A549 treated with CORT108297 at 1 μM for 4 hours (cell line): Measurements from ENCODE around the gene BACE1. TPM values are rescaled to one million over a fixed set of nuclear protein-coding genes. Genes with fewer than 3 reads are reported as not detected.

Experiments used
- total RNA-seq: library from RNA; stranded (reverse); fragments of 200-300 nt; extraction: Qiagen RNA extraction; gene quantifications from 5 replicates; pipeline ENCODE4 v1.2.3, GENCODE V29; 2022

The BACE1 gene
- total RNA-seq, result 8.4 to 10.3 TPM (median 8.8 TPM) in 5 replicates

GRCh38 chr11:117316197-117316961, at the start of gene BACE1:
TSS of gene BACE1 (minus strand) at chr11:117316256. CDS start at chr11:117315795, 461 bp downstream.

GRCh38 chr11:117327567-117328374, 11.7 kb upstream of the BACE1 start, which contains the start of gene CEP164:
TSS of gene CEP164 (plus strand) at chr11:117327854. CDS start at chr11:117338587, 10,733 bp downstream.

DNA sequence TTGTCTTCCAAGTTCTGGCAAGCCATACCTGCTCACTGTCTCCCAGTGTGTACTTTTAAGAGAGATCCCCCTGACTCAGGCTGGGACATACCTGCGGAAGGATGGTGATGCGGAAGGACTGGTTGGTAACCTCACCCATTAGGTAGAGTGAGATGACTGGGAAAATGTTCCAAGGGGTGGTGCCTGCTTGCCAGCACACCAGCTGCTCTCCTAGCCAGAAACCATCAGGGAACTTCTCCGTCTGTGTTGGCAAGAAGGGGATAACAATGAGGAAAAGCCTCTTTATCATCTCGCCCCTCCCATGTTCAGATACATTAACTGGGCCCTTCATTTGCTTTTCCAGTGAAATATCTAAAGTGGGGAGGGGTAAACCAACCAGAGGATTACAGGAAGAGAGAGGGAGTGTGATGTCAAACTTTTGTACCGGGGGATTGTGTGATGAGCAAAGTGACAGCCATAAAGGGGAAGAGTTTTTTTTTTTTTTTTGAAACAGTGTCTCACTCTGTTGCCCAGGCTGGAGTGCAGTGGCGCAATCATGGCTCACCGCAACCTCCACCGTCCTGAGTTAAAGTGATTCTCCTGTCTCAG, 25.2 kb downstream of the BACE1 start, which contains the start of gene BACE1-AS:
TSS of gene BACE1-AS (plus strand) at position 538 of the 588 bp plus-strand sequence.

Other genes with a start within 250 kb of the BACE1 start
- 8.1 to 10.2 TPM (median 9.1 TPM) in 5 replicates for gene SIK3, start 217.8 kb downstream of the BACE1 start, total RNA-seq
- gene PAFAH1B2, start 172.0 kb downstream of the BACE1 start, total RNA-seq, result 31.3 to 43.8 TPM (median 35.1 TPM) in 5 replicates
- gene SIDT2, start 137.5 kb downstream of the BACE1 start, total RNA-seq, result 3.3 to 5.1 TPM (median 5.1 TPM) in 5 replicates
- gene TAGLN, start 116.9 kb downstream of the BACE1 start, total RNA-seq, result 61.4 to 151 TPM (median 112 TPM) in 5 replicates
- 13.1 to 18.4 TPM (median 17.4 TPM) in 5 replicates for gene PCSK7, start 84.2 kb downstream of the BACE1 start, total RNA-seq
- gene RNF214, start 83.6 kb downstream of the BACE1 start, total RNA-seq, result 8.3 to 12.3 TPM (median 9.2 TPM) in 5 replicates
- 1.4 to 2.2 TPM (median 1.8 TPM) in 5 replicates for gene BACE1-AS, start 24.9 kb downstream of the BACE1 start, total RNA-seq
- gene CEP164, start 11.6 kb upstream of the BACE1 start, total RNA-seq, result 15.0 to 19.3 TPM (median 16.1 TPM) in 5 replicates